ENCODE measurements around the gene CTNNBIP1. TPM values are rescaled to one million over a fixed set of nuclear protein-coding genes. Genes with fewer than 3 reads are reported as not detected.

CTNNBIP1 gene
- polyA plus RNA-seq, 3 donors = 26.2 to 26.8 (median 26.3) TPM

GRCh38 chr1:9835404-9835757, 74.7 kb downstream of the CTNNBIP1 start:
- Mint-ChIP-seq H3K27ac (no peak overlapping the region), H3K9me3 (no peaks in the 10 kb centered on the region), H3K36me3 (no peaks in the 10 kb centered on the region), H3K4me1 (peaks cover 7% of the 10 kb centered on the region), H3K4me3 (no peak overlapping the region), H3K27me3 (ENCODE audit: low read depth in 3 of 3) (peaks cover 1 to 10% (median 4%) of the 10 kb centered on the region in 3 donors)
- no peak overlapping the region for H3K4me2 ChIP-seq (replicated peaks; ENCODE audit: extremely low read depth, low read length, poor library complexity, severe bottlenecking)
- no peaks in the 10 kb centered on the region for H3K9me3 ChIP-seq (replicated peaks in 1 of 2; ENCODE audit: control insufficient read depth in 1 of 2, insufficient read depth in 1 of 2, low read length in 2 of 2)
- H3K79me2 ChIP-seq (ENCODE audit: insufficient read depth, low read length) = no peaks in the 10 kb centered on the region
- no peak for DNase-seq
- no peaks in the 10 kb centered on the region for H4K20me1 ChIP-seq (ENCODE audit: insufficient read depth, low read length)
- no peak for TF ChIP-seq CTCF (IDR thresholded peaks at IDR 0.05)
- H3K36me3 ChIP-seq (replicated peaks in 1 of 2; ENCODE audit: control insufficient read depth in 1 of 2, insufficient read depth in 2 of 2, low read length in 2 of 2) = no peaks in the 10 kb centered on the region
- H2AFZ ChIP-seq (ENCODE audit: insufficient read depth, low read depth, low read length, poor library complexity, severe bottlenecking) = no peak overlapping the region
- H3K27ac ChIP-seq (ENCODE audit: low read depth in 1 of 2, low read length in 2 of 2) = no peak overlapping the region
- H3K4me3 ChIP-seq (replicated peaks in 1 of 3; ENCODE audit: low read depth in 2 of 3, low read length in 3 of 3) = no peak overlapping the region
- intact Hi-C loops (cut with micrococcal nuclease) = no loop called here
- WGBS (ENCODE audit: insufficient coverage) = 89% methylated on average over 4 of the region's 9 CpGs
- H3K9ac ChIP-seq (ENCODE audit: insufficient read depth, low read length, poor library complexity, severe bottlenecking) = no peak overlapping the region
- no peaks in the 10 kb centered on the region for H3K27me3 ChIP-seq (ENCODE audit: control insufficient read depth in 2 of 2, insufficient read depth in 2 of 2, low read length in 2 of 2)
- H3K4me1 ChIP-seq (ENCODE audit: control insufficient read depth in 1 of 2, insufficient read depth in 2 of 2, low read length in 2 of 2) = no peaks in the 10 kb centered on the region

GRCh38 chr1:9833632-9834031, 76.4 kb downstream of the CTNNBIP1 start:
- H3K9ac ChIP-seq (ENCODE audit: insufficient read depth, low read length, poor library complexity, severe bottlenecking) = no peak overlapping the region
- WGBS (ENCODE audit: insufficient coverage) = 83% methylated on average over 2 of the region's 3 CpGs

More at GRCh38 chr1:9833632-9834031, 76.4 kb downstream of the CTNNBIP1 start:
- Mint-ChIP-seq H3K27me3 (ENCODE audit: low read depth in 3 of 3) (peaks cover 3 to 8% (median 4%) of the 10 kb centered on the region in 3 donors), H3K27ac (no peak overlapping the region), H3K9me3 (no peaks in the 10 kb centered on the region), H3K4me1 (peaks cover 7% of the 10 kb centered on the region), H3K4me3 (no peak overlapping the region), H3K36me3 (no peaks in the 10 kb centered on the region)
- H3K4me1 ChIP-seq (ENCODE audit: control insufficient read depth in 1 of 2, insufficient read depth in 2 of 2, low read length in 2 of 2) = no peaks in the 10 kb centered on the region
- DNase-seq = no peak
- no peaks in the 10 kb centered on the region for H3K36me3 ChIP-seq (replicated peaks in 1 of 2; ENCODE audit: control insufficient read depth in 1 of 2, insufficient read depth in 2 of 2, low read length in 2 of 2)
- no peaks in the 10 kb centered on the region for H4K20me1 ChIP-seq (ENCODE audit: insufficient read depth, low read length)
- no peak overlapping the region for H3K4me3 ChIP-seq (replicated peaks in 1 of 3; ENCODE audit: low read depth in 2 of 3, low read length in 3 of 3)
- intact Hi-C loops (cut with micrococcal nuclease) = no loop called here
- no peaks in the 10 kb centered on the region for H3K9me3 ChIP-seq (replicated peaks in 1 of 2; ENCODE audit: control insufficient read depth in 1 of 2, insufficient read depth in 1 of 2, low read length in 2 of 2)
- no peaks in the 10 kb centered on the region for H3K27me3 ChIP-seq (ENCODE audit: control insufficient read depth in 2 of 2, insufficient read depth in 2 of 2, low read length in 2 of 2)
- no peak overlapping the region for H2AFZ ChIP-seq (ENCODE audit: insufficient read depth, low read depth, low read length, poor library complexity, severe bottlenecking)
- no peak overlapping the region for H3K4me2 ChIP-seq (replicated peaks; ENCODE audit: extremely low read depth, low read length, poor library complexity, severe bottlenecking)
- no peak for TF ChIP-seq CTCF (IDR thresholded peaks at IDR 0.05)
- H3K27ac ChIP-seq (ENCODE audit: low read depth in 1 of 2, low read length in 2 of 2) = no peak overlapping the region
- no peaks in the 10 kb centered on the region for H3K79me2 ChIP-seq (ENCODE audit: insufficient read depth, low read length)

Data from CD14-positive monocyte (primary cell).